Measurements from ENCODE around the gene NAALADL2.

Gene NAALADL2

DNA sequence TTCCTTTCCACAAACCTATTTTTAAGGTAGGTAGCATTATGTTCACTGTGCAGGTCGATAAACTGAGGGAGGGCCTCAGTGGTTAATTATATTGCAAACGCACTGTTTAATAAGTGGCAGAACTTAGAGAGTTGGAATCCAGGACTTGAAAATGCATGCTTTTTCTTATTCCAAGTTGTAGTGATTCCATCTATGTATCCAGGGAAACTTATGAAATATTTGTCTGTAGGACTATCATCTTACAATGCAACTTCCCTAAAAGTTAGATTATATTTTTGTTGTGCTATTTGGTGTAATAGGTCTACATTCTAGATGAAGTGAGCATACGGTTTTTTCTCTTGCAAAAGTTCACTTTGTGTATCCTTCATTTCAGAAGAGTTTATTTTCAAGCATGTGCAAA lies 419.5 kb downstream of the NAALADL2 start:
- H3K4me3 ChIP-seq (replicated peaks; ENCODE audit: low read depth, low read length), result no peak overlapping the region
- DNase-seq (ENCODE audit: low read depth), result no peak
- TF ChIP-seq, protein P1, sequence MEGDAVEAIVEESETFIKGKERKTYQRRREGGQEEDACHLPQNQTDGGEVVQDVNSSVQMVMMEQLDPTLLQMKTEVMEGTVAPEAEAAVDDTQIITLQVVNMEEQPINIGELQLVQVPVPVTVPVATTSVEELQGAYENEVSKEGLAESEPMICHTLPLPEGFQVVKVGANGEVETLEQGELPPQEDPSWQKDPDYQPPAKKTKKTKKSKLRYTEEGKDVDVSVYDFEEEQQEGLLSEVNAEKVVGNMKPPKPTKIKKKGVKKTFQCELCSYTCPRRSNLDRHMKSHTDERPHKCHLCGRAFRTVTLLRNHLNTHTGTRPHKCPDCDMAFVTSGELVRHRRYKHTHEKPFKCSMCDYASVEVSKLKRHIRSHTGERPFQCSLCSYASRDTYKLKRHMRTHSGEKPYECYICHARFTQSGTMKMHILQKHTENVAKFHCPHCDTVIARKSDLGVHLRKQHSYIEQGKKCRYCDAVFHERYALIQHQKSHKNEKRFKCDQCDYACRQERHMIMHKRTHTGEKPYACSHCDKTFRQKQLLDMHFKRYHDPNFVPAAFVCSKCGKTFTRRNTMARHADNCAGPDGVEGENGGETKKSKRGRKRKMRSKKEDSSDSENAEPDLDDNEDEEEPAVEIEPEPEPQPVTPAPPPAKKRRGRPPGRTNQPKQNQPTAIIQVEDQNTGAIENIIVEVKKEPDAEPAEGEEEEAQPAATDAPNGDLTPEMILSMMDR (IDR thresholded peaks at IDR 0.05; ENCODE audit: low read length, missing control alignments), result no peak

DNA sequence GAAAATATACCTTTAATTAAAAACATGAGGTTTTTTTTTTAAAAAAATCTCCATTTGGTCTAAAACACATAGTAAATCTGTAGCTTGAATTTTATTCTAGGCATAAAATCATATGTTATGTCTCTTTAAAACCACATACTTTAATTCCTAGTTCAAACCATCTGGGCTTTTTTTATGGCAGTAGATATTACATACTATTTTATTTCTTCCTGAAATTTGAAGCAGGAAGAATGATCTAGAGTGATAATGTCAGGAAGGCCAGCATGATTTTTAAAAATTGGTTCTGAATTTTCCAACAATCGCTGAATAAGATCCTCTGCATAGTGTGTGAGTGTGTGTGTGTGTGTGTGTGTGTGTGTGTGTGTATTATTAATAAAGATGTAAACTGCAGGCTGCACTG lies 420.3 kb downstream of the NAALADL2 start:
- no peak overlapping the region for H3K4me3 ChIP-seq (replicated peaks; ENCODE audit: low read depth, low read length)
- TF ChIP-seq, protein P1 (IDR thresholded peaks at IDR 0.05; ENCODE audit: low read length, missing control alignments), result no peak
- no peak for DNase-seq (ENCODE audit: low read depth)

DNA sequence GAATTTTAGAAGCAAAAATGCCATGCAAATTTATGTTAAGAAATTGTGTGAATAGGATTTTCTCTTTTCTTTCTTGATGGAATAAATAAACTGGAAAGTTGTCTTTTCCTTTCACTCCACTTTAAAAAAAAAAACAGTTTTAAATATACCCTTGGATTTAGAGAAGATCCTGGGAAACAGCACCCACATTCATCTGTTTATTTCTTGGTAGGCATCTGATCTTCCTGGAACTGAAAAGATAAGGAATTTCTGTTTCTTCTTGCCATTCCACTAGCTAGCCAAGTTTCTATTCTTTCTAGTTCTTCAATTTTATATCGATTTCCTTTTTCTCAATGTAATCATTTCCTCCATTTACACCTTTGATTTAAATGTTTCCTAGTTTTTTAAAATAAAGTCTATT lies 420.8 kb downstream of the NAALADL2 start:
- DNase-seq (ENCODE audit: low read depth), result no peak
- TF ChIP-seq, protein P1 (IDR thresholded peaks at IDR 0.05; ENCODE audit: low read length, missing control alignments), result no peak
- no peak overlapping the region for H3K4me3 ChIP-seq (replicated peaks; ENCODE audit: low read depth, low read length)

DNA sequence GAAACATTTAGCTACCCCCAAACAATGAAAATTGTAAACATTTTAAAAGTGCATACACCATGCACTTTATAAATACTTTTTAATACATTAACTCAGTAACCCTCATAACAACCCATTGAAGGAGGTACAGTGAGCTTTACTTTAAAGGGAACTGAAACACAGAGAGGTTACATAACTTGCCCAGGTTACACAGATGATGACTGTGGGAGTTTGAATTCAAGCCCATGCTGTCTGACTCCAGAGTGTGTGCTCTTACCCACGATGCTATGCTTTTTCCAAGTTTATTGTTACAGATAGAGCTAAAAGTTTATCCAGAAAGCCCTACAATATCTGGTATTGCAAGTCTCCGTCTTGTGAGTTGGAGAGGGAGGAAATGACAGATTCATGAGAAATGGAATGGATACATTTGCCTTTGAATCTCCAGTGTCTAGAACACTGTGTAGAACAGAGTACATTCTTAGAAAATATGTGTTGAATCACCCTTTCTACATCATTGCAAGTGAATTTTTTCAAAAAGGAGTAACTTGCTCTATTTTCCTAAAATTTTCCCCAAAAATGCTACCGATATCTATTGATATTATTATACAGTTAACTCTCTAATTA lies 428.3 kb downstream of the NAALADL2 start:
- H3K4me3 ChIP-seq (replicated peaks; ENCODE audit: low read depth, low read length), result no peak overlapping the region
- TF ChIP-seq, protein P1 (IDR thresholded peaks at IDR 0.05; ENCODE audit: low read length, missing control alignments), result no peak
- peak; percentile 53 for DNase-seq (ENCODE audit: low read depth)

DNA sequence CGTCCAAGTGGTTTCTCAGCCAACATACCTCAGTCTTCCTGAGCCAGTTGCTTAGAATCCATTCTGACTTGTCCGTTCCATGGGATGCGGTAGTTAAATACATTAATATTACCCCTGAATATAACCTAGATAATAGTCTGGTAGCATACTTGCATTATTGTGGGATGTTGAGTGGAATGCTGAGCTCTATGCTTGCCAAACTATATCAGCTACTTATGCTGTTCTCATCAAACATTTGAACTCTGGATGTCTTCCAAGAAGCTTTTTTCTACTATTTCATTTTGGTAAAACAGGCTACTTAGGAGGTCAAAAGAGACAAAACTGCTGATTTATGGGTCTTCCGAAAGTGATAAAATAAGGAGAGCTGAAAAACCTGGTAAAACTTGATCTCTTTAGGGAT lies 429.5 kb downstream of the NAALADL2 start:
- TF ChIP-seq, protein P1 (IDR thresholded peaks at IDR 0.05; ENCODE audit: low read length, missing control alignments), result no peak
- DNase-seq (ENCODE audit: low read depth), result peak; percentile 53
- H3K4me3 ChIP-seq (replicated peaks; ENCODE audit: low read depth, low read length), result no peak overlapping the region

DNA sequence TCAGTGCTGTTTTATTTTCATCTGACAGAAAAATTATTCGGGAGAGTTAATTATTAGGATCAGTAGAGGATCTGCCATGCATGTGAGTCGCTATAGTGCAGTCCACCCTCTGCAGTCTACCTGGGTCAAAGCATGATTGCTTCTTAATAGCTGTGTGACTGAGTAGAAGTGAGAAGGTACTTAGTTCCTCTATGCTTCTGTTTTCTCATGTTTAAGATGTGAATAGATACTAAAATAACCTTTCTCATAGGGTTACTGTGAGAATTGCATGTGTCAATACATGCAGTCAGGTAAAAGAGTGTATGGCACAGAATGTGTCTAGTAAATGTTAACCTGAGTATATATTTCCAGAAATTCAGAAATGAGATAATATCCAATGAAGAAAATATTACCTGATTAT lies 435.7 kb downstream of the NAALADL2 start:
- DNase-seq (ENCODE audit: low read depth), result no peak
- no peak overlapping the region for H3K4me3 ChIP-seq (replicated peaks; ENCODE audit: low read depth, low read length)
- TF ChIP-seq, protein P1 (IDR thresholded peaks at IDR 0.05; ENCODE audit: low read length, missing control alignments), result no peak
